Peyer's patch (tissue), 4 donors: ENCODE results near the gene EDC4.

Experiments used
- POLR2A ChIP-seq, 2 donors: fragments of 450-650 bp; IDR thresholded peaks; one replicate each; pipeline ENCODE4 v1.5.1; 2017; ENCODE audit warnings: antibody characterized with exemption in 2 of 2, mild to moderate bottlenecking in 2 of 2, moderate library complexity in 2 of 2
- TF ChIP-seq, protein P1 (sequence below), 6 experiments: fragments of 450-650 bp in 4 of 6; fragments of 200-600 bp in 2 of 6; sonication (generic) in 1 of 6; IDR thresholded peaks; one replicate each; pipeline ENCODE4 v1.5.1; 2017 to 2019; ENCODE audit warnings: antibody characterized with exemption in 6 of 6, mild to moderate bottlenecking in 3 of 6, moderate library complexity in 1 of 6

DNA sequence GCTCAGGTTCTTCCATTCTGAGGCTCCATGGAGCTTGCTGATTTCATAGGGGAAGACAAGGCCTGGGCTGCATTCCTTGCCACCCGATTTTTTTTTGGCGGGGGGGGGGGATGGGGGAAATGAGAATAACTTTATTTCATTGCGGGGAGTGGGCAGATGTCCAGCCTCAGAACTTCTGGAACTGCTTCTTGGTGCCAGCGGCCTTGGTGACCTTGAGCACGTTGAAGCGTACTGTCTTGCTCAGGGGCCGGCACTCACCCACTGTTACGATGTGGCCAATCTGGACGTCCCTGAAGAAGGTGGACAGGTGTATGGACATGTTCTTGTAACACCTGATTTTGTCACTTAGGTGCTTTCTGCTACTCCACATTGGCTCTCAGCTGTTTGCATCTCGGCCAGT lies 17.1 kb upstream of the EDC4 start:
- TF ChIP-seq, protein P1, sequence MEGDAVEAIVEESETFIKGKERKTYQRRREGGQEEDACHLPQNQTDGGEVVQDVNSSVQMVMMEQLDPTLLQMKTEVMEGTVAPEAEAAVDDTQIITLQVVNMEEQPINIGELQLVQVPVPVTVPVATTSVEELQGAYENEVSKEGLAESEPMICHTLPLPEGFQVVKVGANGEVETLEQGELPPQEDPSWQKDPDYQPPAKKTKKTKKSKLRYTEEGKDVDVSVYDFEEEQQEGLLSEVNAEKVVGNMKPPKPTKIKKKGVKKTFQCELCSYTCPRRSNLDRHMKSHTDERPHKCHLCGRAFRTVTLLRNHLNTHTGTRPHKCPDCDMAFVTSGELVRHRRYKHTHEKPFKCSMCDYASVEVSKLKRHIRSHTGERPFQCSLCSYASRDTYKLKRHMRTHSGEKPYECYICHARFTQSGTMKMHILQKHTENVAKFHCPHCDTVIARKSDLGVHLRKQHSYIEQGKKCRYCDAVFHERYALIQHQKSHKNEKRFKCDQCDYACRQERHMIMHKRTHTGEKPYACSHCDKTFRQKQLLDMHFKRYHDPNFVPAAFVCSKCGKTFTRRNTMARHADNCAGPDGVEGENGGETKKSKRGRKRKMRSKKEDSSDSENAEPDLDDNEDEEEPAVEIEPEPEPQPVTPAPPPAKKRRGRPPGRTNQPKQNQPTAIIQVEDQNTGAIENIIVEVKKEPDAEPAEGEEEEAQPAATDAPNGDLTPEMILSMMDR (IDR thresholded peaks at IDR 0.05): no peak
- no peak for TF ChIP-seq POLR2A (IDR thresholded peaks at IDR 0.05)
